CD4-positive, alpha-beta T cell treated with Interleukin-17A for 1 hour (primary cell): ENCODE data around the gene SLC1A2.

ENCODE experiments used
- DNase-seq: peaks from one replicate; pipeline ENCODE4 v3.0.0-alpha.2; 2020

Gene SLC1A2

GRCh38 chr11:35419184-35419829 lies at the start of gene SLC1A2:
Gene SLC1A2, minus strand, starts transcription at chr11:35419558. Its CDS starts 592 bp downstream, at chr11:35418966.
- no peak for DNase-seq

DNA sequence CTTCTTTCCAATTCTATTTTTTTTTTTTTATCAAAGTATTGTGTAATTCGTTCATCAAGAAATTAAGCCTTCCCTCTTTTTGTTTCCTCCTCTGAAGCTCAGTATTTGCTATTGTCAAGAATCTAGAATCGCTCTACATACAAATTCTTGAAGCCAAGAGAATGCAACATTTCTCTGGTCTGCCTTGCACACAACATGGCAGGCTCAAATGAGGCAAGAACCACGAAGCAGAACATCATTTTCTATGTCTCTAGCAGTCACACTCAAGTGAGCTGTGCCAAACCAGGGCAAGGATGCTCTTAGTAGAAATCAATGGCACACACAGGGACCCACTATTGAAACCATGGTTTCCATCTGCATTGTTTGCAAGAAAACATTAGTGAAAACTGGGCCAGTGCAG lies 46.7 kb upstream of the SLC1A2 start:
- DNase-seq = no peak

DNA sequence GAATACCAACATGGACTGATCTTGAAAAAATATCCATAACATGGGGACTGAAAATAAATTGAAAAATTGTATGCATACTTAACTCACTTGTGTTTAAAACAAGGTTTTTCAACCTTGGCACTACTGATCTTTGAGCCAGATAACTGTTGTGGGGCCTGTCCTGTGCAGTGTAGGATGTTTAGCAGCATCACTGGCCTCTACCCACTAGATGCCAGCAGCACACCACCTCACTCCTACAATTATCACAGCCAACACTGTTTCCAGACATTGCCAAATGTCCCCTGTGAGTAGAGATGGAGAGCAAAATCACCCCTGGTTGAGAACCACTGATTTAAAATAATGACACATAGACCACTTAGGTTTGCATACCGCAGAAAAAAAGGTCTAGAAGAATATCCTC lies 45.0 kb upstream of the SLC1A2 start:
- DNase-seq = no peak

DNA sequence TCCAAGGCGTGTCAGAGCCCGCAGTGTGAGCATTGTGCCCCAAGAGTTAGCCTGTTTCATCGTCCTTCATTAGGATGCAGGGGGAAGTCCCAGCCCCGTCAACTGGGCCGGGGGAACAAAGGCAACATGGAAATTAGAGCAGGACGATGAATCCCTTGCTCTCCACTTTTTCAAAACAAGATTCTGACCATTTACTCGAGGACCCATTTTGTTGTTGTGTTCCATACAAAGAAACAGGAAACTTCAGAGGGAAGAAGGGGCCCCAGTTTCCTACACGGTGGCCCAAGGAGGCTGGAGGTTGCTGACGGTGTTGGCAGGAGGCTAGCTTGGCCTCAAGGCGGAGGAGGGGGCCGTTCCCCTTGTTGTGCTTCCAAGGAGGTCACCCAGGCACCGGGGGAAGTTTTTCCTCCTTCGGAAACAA lies 44.0 kb upstream of the SLC1A2 start:
- no peak for DNase-seq

DNA sequence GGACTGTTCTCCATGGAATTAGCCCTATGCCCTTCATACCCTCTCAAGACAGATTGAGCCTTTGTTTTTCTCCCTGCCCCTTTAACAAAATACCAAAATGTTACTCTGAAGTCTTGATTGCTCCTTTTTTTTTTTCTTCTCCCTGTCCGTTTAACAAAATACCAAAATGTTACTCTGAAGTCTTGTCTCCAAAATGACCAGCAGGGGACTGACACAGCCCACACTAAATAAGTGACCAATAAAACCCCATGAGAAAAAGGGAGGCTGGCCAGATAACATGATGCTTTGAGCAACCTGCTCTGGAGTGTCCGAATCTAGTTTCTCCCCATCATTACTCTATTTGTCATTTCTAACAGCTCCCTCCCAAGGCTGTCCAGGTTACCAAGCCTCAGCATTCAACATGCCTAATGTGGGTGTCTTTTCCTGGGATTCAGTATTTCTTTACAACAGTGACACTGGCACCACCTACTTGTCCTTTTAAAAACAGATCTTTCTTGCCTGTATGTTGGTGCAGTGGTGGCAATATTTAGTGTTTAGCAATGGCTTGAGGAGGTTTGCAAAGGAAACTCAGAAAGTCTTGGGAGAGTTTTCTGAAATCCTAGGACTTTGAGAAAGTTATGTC lies 42.7 kb upstream of the SLC1A2 start:
- no peak for DNase-seq

GRCh38 chr11:35459489-35459888 lies 40.1 kb upstream of the SLC1A2 start:
- no peak for DNase-seq

GRCh38 chr11:35458846-35459245 lies 39.5 kb upstream of the SLC1A2 start:
- no peak for DNase-seq

DNA sequence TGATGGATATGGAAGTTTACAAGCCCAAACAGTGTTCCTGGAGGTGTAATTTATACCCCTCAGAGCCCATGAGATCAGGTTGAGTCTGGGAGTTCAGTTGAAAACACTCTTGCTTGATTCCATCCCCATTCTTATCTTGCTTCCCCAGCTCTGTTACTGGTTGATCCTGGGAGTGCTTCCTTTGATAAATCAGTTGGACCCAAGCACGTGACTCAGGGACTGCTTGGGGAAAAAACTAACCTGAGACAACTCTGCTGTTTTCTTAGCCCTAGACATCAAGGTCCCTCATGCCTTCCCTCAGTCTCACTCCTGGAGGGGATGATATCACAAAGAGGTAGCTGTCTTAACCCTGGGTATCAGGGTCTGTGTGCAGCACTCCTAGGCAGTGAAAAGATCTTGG lies 35.0 kb upstream of the SLC1A2 start:
- DNase-seq = no peak

- no peak for DNase-seq
Measured at GRCh38 chr11:35436581-35437250, 17.4 kb upstream of the SLC1A2 start.

DNA sequence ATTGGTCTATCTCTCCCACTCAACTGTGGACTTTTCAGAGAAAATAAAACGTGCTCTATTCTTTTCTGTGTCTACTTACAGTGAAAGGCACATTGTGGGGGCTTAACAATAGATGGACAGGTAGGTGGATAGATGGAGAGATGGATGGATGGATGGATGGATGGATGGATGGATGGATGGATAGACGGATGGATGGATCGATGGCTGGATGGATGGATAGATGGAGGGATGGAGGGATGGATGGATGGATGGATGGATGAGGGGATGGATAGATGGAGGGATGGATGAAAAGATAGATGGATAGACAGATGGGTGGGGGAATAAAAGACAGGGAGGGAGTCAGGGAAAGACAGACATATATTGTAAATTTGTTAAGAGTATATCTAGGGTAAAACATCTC lies 14.2 kb upstream of the SLC1A2 start:
- no peak for DNase-seq

DNA sequence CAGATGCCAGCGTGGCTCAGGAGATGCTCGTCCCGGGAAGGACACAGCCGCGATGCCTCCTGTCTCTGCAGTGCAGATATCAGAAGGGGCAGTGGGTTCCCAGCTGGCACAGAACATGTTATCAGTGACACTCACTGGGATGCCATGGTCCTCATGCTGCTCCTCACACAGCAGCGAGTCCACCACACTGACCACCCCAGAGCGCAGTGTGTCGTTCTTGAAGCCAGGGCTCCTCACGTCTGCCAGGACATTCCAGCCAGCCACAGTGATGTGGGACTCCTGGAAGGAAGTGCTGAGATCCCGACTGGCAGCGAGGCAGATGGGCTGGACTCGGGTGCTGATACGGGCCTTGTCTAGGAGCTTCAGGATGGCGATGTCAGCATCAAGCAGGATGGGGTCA lies 13.1 kb upstream of the SLC1A2 start:
- DNase-seq = no peak

GRCh38 chr11:35427071-35427470 lies 7.7 kb upstream of the SLC1A2 start:
- DNase-seq = no peak

DNA sequence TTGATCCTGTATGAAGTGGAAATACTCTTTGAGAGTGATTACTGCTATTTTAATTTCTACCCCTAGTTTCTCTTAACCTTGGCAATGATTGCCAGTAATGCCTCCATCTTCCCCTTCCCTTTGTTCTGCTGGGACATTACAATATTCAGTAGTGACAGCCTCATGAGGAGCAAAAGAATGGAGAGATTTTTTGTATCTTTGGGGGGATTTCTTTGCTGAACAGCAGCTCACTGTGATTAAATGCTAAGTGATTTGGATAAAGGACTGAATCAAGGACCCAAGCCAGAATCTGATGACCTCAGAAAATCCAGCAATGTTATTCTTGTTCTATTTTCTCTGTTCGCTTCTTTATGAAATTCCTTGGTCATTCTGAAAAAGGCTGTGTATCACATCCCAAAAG lies 7.0 kb upstream of the SLC1A2 start:
- DNase-seq = no peak

- no peak for DNase-seq
Measured at GRCh38 chr11:35425603-35426212, 6.3 kb upstream of the SLC1A2 start.

DNA sequence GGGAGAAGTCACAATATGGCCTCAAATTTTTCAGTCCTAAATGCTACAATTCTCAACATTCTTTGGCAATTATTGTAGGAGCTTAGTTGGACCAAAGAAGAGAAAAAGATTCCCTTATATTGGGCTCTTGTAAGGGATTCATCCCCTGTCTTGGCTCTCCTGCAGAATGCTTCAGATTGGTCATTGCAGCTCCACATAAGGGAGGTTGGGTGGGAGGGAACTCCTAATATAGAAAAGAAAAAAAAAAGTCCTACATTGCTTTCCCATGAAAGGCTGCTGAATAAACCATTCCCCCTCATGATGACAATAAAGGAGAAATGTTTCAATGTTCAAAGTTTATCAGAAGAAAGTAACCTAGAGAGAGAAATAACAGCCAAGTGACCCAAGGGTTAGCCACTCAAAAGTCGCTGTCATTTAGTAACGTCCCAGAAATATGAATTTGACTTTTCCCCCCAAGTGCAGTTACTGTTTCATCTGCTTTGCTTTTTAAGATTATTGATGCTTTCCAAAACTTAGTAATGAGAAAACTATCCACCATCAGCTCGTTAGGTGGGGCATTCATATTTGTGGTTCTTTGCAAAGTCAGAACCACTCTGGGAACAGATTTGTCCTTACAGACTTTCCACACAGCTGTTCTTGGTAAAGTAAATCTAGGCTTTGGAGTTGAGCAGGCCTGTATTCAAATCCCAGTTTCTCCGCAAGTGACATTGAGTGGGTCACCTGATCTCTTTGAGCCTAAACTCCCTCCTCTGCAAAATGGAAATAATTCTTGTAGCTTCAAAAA lies 5.0 kb upstream of the SLC1A2 start:
- no peak for DNase-seq

DNA sequence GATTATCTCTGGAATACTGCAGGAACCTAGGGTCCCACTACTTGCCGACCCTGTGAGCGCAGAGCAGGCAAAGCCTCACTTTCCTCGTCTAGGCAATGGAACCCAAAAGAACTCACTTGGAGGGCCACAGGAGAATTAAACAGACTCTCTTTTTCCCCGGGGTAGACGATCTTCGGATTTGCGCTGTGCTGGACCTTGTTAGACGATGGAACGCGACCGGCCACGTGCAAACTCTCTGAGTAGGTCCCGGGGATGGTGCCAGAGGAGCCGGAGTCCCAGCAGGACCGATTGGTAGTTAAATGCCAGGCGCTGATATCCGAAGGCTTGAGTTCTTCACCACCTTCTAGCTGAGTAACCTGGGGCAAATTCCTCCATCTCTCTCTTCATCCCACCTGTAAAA lies 1.0 kb upstream of the SLC1A2 start:
- DNase-seq = no peak

GRCh38 chr11:35419830-35420333 lies 524 bp upstream of the SLC1A2 start:
- no peak for DNase-seq

DNA sequence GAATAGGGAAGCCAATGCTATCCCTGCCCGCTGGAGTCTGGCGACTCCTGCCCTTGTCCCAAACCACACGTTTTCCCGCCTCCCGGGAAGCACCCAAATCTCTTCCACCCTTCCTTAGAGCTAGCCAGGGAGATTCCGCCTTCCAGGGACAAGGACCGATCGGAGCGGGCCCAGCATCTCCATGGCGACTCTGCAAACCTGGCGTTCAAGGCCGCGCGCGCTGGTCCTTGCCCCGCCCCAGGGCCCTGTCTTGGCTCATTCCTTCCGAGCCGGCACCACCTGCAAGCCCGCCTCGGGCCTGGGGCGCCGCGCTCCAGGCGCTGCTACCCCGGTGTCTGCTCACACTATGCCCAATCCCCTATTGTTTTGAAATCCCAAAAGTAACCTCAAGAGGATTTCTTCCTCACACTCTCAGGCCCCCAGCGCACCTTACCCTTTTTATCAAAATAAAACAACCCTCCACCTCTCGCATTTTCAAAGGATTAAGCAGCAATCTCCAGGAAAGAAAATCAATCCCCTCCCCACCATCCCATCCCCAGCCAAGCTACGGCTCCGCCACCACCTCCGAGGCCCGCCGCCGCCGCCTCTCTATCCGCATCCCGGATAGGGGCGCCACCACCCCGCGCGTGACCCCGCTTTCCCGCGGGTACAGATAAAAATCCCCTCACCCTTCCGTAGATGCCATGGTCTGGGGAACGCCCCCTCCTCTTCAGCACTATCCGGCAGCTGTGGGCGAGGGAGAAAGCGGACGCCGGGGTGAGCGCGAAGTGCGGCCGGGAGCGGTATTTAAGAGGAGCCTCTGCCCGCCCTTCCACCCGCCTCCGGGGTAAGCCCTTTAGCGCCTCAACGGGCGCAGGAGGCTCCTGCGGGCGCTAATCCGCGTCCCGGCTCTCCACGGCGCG lies 825 bp downstream of the SLC1A2 start:
- DNase-seq = no peak

- no peak for DNase-seq
Measured at GRCh38 chr11:35415487-35415886, 3.9 kb downstream of the SLC1A2 start.

GRCh38 chr11:35414776-35415175 lies 4.6 kb downstream of the SLC1A2 start:
- no peak for DNase-seq

DNA sequence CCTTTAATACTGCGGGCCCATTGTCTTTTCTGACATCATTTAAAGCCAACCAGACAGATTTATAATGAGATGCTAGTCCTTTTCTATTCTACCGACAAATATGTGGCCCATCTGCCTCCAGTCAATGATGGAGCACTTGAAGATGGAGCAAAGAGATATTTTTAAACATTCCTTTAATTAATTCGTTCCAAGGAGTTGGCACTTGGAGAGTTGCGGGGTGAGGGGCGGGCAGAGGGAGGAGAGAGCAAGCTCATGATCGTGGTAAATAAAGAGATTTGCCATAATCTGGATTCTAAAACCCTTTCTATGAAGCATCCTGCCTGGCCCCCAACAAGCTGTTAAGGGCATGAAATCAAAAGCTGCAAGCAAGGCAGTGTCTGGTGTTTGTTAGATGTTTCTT lies 5.0 kb downstream of the SLC1A2 start:
- no peak for DNase-seq

DNA sequence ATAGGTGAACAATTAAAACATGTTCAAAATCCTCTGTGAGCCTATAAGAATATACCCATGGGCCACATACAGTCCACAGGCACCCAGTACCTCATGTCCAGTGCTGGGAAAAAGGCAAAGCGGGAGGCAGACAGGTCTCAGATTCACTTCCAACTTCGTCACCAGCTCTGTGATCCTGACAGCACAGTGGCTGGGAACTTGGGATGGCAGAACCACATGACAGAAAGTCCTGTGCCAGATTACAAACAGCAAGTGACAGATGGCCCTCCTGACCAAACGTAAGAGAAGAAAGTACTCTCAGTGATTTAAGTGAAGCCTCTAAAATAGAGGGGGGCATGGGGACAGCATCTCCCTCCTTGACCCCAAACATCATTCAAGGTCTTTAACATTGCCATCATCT lies 5.8 kb downstream of the SLC1A2 start:
- DNase-seq = no peak
